ENCODE measurements around the gene KRTAP5-2.

GRCh38 chr11:1565173-1565903 is 32.8 kb downstream of the KRTAP5-2 start:
- TF ChIP-seq EZH2 (IDR thresholded peaks at IDR 0.05) (no peak), POLR2AphosphoS5 (IDR thresholded peaks at IDR 0.05; ENCODE audit: borderline replicate concordance, low read depth, low read length) (no peak), FOXP2 (optimal IDR thresholded peaks at IDR 0.05; ENCODE audit: control extremely low read depth, extremely low read length, insufficient read depth) (no peak)
